ENCODE data around the gene LTBP2.

GRCh38 chr14:74615735-74616134 is 3.7 kb upstream of the LTBP2 start:
- TF ChIP-seq, protein P1, sequence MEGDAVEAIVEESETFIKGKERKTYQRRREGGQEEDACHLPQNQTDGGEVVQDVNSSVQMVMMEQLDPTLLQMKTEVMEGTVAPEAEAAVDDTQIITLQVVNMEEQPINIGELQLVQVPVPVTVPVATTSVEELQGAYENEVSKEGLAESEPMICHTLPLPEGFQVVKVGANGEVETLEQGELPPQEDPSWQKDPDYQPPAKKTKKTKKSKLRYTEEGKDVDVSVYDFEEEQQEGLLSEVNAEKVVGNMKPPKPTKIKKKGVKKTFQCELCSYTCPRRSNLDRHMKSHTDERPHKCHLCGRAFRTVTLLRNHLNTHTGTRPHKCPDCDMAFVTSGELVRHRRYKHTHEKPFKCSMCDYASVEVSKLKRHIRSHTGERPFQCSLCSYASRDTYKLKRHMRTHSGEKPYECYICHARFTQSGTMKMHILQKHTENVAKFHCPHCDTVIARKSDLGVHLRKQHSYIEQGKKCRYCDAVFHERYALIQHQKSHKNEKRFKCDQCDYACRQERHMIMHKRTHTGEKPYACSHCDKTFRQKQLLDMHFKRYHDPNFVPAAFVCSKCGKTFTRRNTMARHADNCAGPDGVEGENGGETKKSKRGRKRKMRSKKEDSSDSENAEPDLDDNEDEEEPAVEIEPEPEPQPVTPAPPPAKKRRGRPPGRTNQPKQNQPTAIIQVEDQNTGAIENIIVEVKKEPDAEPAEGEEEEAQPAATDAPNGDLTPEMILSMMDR (CRISPR knock-in tag; IDR thresholded peaks at IDR 0.05) = no peak
- TF ChIP-seq, protein P2, sequence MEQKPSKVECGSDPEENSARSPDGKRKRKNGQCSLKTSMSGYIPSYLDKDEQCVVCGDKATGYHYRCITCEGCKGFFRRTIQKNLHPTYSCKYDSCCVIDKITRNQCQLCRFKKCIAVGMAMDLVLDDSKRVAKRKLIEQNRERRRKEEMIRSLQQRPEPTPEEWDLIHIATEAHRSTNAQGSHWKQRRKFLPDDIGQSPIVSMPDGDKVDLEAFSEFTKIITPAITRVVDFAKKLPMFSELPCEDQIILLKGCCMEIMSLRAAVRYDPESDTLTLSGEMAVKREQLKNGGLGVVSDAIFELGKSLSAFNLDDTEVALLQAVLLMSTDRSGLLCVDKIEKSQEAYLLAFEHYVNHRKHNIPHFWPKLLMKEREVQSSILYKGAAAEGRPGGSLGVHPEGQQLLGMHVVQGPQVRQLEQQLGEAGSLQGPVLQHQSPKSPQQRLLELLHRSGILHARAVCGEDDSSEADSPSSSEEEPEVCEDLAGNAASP (CRISPR knock-in tag; IDR thresholded peaks at IDR 0.05; ENCODE audit: borderline replicate concordance) = no peak
- TF ChIP-seq ZNF446 (CRISPR knock-in tag; IDR thresholded peaks at IDR 0.05) = no peak
- TF ChIP-seq CEBPZ (IDR thresholded peaks at IDR 0.05; ENCODE audit: low read length) = no peak
- TF ChIP-seq SMC3 (IDR thresholded peaks at IDR 0.05; ENCODE audit: low read length) = no peak
- TF ChIP-seq, protein P3, sequence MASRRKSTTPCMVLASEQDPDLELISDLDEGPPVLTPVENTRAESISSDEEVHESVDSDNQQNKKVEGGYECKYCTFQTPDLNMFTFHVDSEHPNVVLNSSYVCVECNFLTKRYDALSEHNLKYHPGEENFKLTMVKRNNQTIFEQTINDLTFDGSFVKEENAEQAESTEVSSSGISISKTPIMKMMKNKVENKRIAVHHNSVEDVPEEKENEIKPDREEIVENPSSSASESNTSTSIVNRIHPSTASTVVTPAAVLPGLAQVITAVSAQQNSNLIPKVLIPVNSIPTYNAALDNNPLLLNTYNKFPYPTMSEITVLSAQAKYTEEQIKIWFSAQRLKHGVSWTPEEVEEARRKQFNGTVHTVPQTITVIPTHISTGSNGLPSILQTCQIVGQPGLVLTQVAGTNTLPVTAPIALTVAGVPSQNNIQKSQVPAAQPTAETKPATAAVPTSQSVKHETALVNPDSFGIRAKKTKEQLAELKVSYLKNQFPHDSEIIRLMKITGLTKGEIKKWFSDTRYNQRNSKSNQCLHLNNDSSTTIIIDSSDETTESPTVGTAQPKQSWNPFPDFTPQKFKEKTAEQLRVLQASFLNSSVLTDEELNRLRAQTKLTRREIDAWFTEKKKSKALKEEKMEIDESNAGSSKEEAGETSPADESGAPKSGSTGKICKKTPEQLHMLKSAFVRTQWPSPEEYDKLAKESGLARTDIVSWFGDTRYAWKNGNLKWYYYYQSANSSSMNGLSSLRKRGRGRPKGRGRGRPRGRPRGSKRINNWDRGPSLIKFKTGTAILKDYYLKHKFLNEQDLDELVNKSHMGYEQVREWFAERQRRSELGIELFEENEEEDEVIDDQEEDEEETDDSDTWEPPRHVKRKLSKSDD (CRISPR knock-in tag; IDR thresholded peaks at IDR 0.05; ENCODE audit: low read depth) = no peak

All from HepG2 (cell line).